Karpas-422 (cell line): ENCODE results near the gene MDM1. TPM values are rescaled to one million over a fixed set of nuclear protein-coding genes. Genes with fewer than 3 reads are reported as not detected.
A peak's percentile ranks its signal among the peaks of the same experiment; 100 is the strongest.

Experiments used
- DNase-seq: peaks from one replicate; pipeline ENCODE4 v3.0.0-alpha.2; 2015
- H2AFZ ChIP-seq: fragments of 200-600 bp; sonication (generic); 2 replicates; pipeline ENCODE4 v1.6.1; 2014; ENCODE audit warnings: antibody characterized with exemption, low read length, mixed read lengths
- H3K27ac ChIP-seq: fragments of 200-600 bp; sonication (generic); 2 replicates; pipeline ENCODE4 v1.5.1; 2014; ENCODE audit warnings: mild to moderate bottlenecking, low read length, moderate library complexity
- H3K27me3 ChIP-seq: fragments of 200-600 bp; sonication (generic); 2 replicates; pipeline ENCODE4 v1.6.1; 2014; ENCODE audit warnings: low read length, mixed read lengths
- H3K36me3 ChIP-seq: fragments of 200-600 bp; sonication (generic); 2 replicates; pipeline ENCODE4 v1.6.1; 2014; ENCODE audit warnings: low read length, mixed read lengths; ENCODE audit not compliant: insufficient read depth
- H3K4me1 ChIP-seq: fragments of 200-600 bp; sonication (generic); 2 replicates; pipeline ENCODE4 v1.6.1; 2014; ENCODE audit warnings: mild to moderate bottlenecking, low read length, mixed read lengths
- H3K4me2 ChIP-seq: fragments of 200-600 bp; sonication (generic); 2 replicates; pipeline ENCODE4 v1.6.1; 2014; ENCODE audit warnings: low read length, low read depth, mild to moderate bottlenecking; ENCODE audit not compliant: poor library complexity, severe bottlenecking
- H3K4me3 ChIP-seq: fragments of 200-600 bp; sonication (generic); 2 replicates; pipeline ENCODE4 v1.5.1; 2014; ENCODE audit warnings: mild to moderate bottlenecking, antibody characterized with exemption, low read length, mixed read lengths
- H3K79me2 ChIP-seq: fragments of 200-600 bp; sonication (generic); 2 replicates; pipeline ENCODE4 v1.6.1; 2014; ENCODE audit warnings: mild to moderate bottlenecking, low read length, mixed read lengths
- H3K9ac ChIP-seq: fragments of 200-600 bp; sonication (generic); 2 replicates; pipeline ENCODE4 v1.6.0; 2014; ENCODE audit warnings: low read length
- H3K9me2 ChIP-seq: fragments of 200-600 bp; sonication (generic), shearing (Covaris generic); replicated peaks from 2 replicates; pipeline ENCODE4 v1.6.0; 2014; ENCODE audit warnings: mild to moderate bottlenecking, low read length, moderate library complexity; ENCODE audit not compliant: insufficient read depth
- H3K9me3 ChIP-seq: fragments of 300-700, 200-600 bp; sonication (generic); 2 replicates; pipeline ENCODE4 v1.6.1; 2014; ENCODE audit warnings: low read length, mixed read lengths
- H4K20me1 ChIP-seq: fragments of 200-600 bp; sonication (generic); 2 replicates; pipeline ENCODE4 v1.6.1; 2014; ENCODE audit warnings: mild to moderate bottlenecking, antibody characterized with exemption, low read length, low read depth; ENCODE audit not compliant: insufficient read depth
- total RNA-seq: library from RNA; depleted of rRNA; stranded (reverse); fragments of >200 nt; shearing (Covaris generic); gene quantifications from 2 replicates; pipeline ENCODE4 v1.2.3, GENCODE V29; 2014; ENCODE audit warnings: low replicate concordance

Gene MDM1
- total RNA-seq, 1 experiment from 2014 or later: 40.2 TPM

- no peak overlapping the region for H2AFZ ChIP-seq
- no peak overlapping the region for H3K9ac ChIP-seq
- no peaks in the 10 kb centered on the region for H3K79me2 ChIP-seq
- no peak overlapping the region for H3K4me2 ChIP-seq
- no peak for DNase-seq
- H3K36me3 ChIP-seq: no peaks in the 10 kb centered on the region
- no peak overlapping the region for H3K27ac ChIP-seq
- no peaks in the 10 kb centered on the region for H3K9me3 ChIP-seq
- no peaks in the 10 kb centered on the region for H3K4me1 ChIP-seq
- no peaks in the 10 kb centered on the region for H3K9me2 ChIP-seq
- no peak overlapping the region for H3K4me3 ChIP-seq
- no peaks in the 10 kb centered on the region for H3K27me3 ChIP-seq
- no peaks in the 10 kb centered on the region for H4K20me1 ChIP-seq
These were observed 62.4 kb downstream of the MDM1 start for GRCh38 chr12:68269779-68270178.

- Histone ChIP-seq H2AFZ (no peak overlapping the region), H3K4me3 (no peak overlapping the region), H3K4me2 (no peak overlapping the region), H3K27me3 (no peaks in the 10 kb centered on the region), H3K27ac (no peak overlapping the region), H3K4me1 (no peaks in the 10 kb centered on the region), H3K36me3 (no peaks in the 10 kb centered on the region), H3K9me2 (no peaks in the 10 kb centered on the region), H4K20me1 (no peaks in the 10 kb centered on the region), H3K9me3 (no peaks in the 10 kb centered on the region), H3K9ac (no peak overlapping the region), H3K79me2 (no peaks in the 10 kb centered on the region)
- DNase-seq: no peak
These were observed 63.2 kb downstream of the MDM1 start for GRCh38 chr12:68268967-68269366.

GRCh38 chr12:68267892-68268396, 64.2 kb downstream of the MDM1 start:
- no peaks in the 10 kb centered on the region for H3K36me3 ChIP-seq
- H3K9me3 ChIP-seq: no peaks in the 10 kb centered on the region
- no peaks in the 10 kb centered on the region for H3K4me1 ChIP-seq
- no peaks in the 10 kb centered on the region for H4K20me1 ChIP-seq
- no peaks in the 10 kb centered on the region for H3K9me2 ChIP-seq
- no peak overlapping the region for H3K9ac ChIP-seq
- H3K27ac ChIP-seq: no peak overlapping the region
- no peak overlapping the region for H2AFZ ChIP-seq
- H3K79me2 ChIP-seq: no peaks in the 10 kb centered on the region
- peak; percentile 31 for DNase-seq
- H3K4me2 ChIP-seq: no peak overlapping the region
- no peaks in the 10 kb centered on the region for H3K27me3 ChIP-seq
- no peak overlapping the region for H3K4me3 ChIP-seq

GRCh38 chr12:68264857-68265256, 67.3 kb downstream of the MDM1 start:
- Histone ChIP-seq H3K9me3 (no peaks in the 10 kb centered on the region), H3K27ac (no peak overlapping the region), H3K4me1 (no peaks in the 10 kb centered on the region), H3K36me3 (no peaks in the 10 kb centered on the region), H2AFZ (no peak overlapping the region), H3K27me3 (no peaks in the 10 kb centered on the region), H3K9me2 (no peaks in the 10 kb centered on the region), H4K20me1 (no peaks in the 10 kb centered on the region), H3K4me2 (no peak overlapping the region), H3K79me2 (no peaks in the 10 kb centered on the region), H3K4me3 (no peak overlapping the region), H3K9ac (no peak overlapping the region)
- no peak for DNase-seq

- DNase-seq: no peak
These were observed 67.9 kb downstream of the MDM1 start for GRCh38 chr12:68264158-68264855.

GRCh38 chr12:68263366-68263765, 68.8 kb downstream of the MDM1 start:
- no peaks in the 10 kb centered on the region for H4K20me1 ChIP-seq
- no peaks in the 10 kb centered on the region for H3K9me3 ChIP-seq

More at GRCh38 chr12:68264158-68264855, 67.9 kb downstream of the MDM1 start:
- Histone ChIP-seq H3K79me2 (no peaks in the 10 kb centered on the region), H3K4me3 (no peak overlapping the region), H3K27me3 (no peaks in the 10 kb centered on the region), H3K36me3 (no peaks in the 10 kb centered on the region), H3K4me1 (no peaks in the 10 kb centered on the region), H2AFZ (no peak overlapping the region), H4K20me1 (no peaks in the 10 kb centered on the region), H3K27ac (no peak overlapping the region), H3K4me2 (no peak overlapping the region), H3K9me3 (no peaks in the 10 kb centered on the region), H3K9ac (no peak overlapping the region), H3K9me2 (no peaks in the 10 kb centered on the region)

GRCh38 chr12:68261896-68262295, 70.3 kb downstream of the MDM1 start:
- Histone ChIP-seq H4K20me1 (no peaks in the 10 kb centered on the region), H3K4me2 (no peak overlapping the region), H3K4me1 (no peaks in the 10 kb centered on the region), H3K27me3 (no peaks in the 10 kb centered on the region), H3K36me3 (no peaks in the 10 kb centered on the region), H3K79me2 (no peaks in the 10 kb centered on the region), H3K9me3 (no peaks in the 10 kb centered on the region), H3K9me2 (no peaks in the 10 kb centered on the region), H2AFZ (no peak overlapping the region), H3K4me3 (no peak overlapping the region), H3K27ac (no peak overlapping the region), H3K9ac (no peak overlapping the region)
- DNase-seq: no peak

More at GRCh38 chr12:68263366-68263765, 68.8 kb downstream of the MDM1 start:
- H3K4me1 ChIP-seq: no peaks in the 10 kb centered on the region
- H2AFZ ChIP-seq: no peak overlapping the region
- no peaks in the 10 kb centered on the region for H3K9me2 ChIP-seq
- no peaks in the 10 kb centered on the region for H3K79me2 ChIP-seq
- H3K4me2 ChIP-seq: no peak overlapping the region
- H3K9ac ChIP-seq: no peak overlapping the region
- H3K36me3 ChIP-seq: no peaks in the 10 kb centered on the region
- no peaks in the 10 kb centered on the region for H3K27me3 ChIP-seq
- no peak overlapping the region for H3K27ac ChIP-seq
- no peak for DNase-seq
- H3K4me3 ChIP-seq: no peak overlapping the region

- DNase-seq: no peak
- no peak overlapping the region for H3K27ac ChIP-seq
These were observed 72.0 kb downstream of the MDM1 start for GRCh38 chr12:68260153-68260552.

More at GRCh38 chr12:68260153-68260552, 72.0 kb downstream of the MDM1 start:
- H3K4me2 ChIP-seq: no peak overlapping the region
- H3K27me3 ChIP-seq: no peaks in the 10 kb centered on the region
- H3K4me1 ChIP-seq: no peaks in the 10 kb centered on the region
- H2AFZ ChIP-seq: no peak overlapping the region
- H4K20me1 ChIP-seq: no peaks in the 10 kb centered on the region
- H3K9me2 ChIP-seq: no peaks in the 10 kb centered on the region
- H3K9ac ChIP-seq: no peak overlapping the region
- no peaks in the 10 kb centered on the region for H3K9me3 ChIP-seq
- H3K79me2 ChIP-seq: no peaks in the 10 kb centered on the region
- H3K4me3 ChIP-seq: no peak overlapping the region
- H3K36me3 ChIP-seq: no peaks in the 10 kb centered on the region
